ENCODE results near the gene MRPL23.

Gene MRPL23

DNA sequence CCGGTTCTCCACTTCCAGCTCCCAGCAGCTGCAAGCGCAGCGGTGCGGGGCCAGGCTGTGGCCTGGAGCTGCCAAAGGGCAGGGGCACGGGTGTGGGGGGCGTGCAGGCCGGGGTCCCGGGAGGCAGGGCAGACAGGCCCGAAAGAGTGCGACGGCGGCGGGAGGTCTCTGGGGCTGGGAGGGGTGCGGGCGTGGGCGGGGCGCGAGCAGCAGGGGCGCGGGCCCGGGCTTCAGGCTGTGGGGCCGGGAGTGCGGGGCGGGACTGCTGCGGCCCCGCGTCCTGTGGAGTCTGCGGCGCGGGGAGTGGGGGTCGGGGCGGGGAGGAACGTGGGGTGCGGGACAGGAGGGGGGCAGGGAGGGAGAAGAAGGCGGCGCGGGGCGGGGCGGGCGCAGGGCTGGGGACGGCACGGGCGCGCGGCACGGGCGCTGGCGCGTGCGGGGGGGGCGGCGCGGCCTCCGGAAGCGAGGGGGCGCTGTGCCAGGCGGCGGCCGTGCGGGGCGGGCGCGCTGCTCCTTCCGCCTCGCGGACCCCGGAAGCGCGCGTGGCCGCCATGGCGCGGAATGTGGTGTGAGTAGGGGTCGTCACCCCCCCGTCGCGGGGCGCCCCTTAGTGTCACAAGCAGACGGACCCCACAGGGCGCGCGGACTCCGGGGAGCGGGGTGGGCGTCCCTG is at the start of gene MRPL23:
Gene MRPL23 (plus strand): TSS at position 521 of the 673 bp plus-strand sequence. CDS start 31 bp downstream, at position 552.
- Histone ChIP-seq H3K9me3 (ENCODE audit: insufficient read depth, low read length) (no peaks in the 10 kb centered on the region), H3K4me3 (ENCODE audit: insufficient read length, low read depth) (no peak within 1 kb of the TSS), H3K27me3 (ENCODE audit: insufficient read depth, insufficient read length) (no peaks in the 10 kb centered on the region), H3K36me3 (ENCODE audit: insufficient read depth, insufficient read length, low read length) (no peaks in the 10 kb centered on the region), H3K4me1 (ENCODE audit: insufficient read depth, insufficient read length) (peaks cover 6% of the 10 kb centered on the region), H3K9ac (ENCODE audit: insufficient read length, low read depth) (no peak within 1 kb of the TSS)
- no peak for DNase-seq (ENCODE audit: low read depth, low spot score)
- TF ChIP-seq YY1 (IDR thresholded peaks at IDR 0.05; ENCODE audit: insufficient read depth, insufficient read length): no peak
- no peak for TF ChIP-seq ZNF274 (IDR thresholded peaks at IDR 0.05; ENCODE audit: low read depth, low read length)

- Histone ChIP-seq H3K9ac (ENCODE audit: insufficient read length, low read depth) (no peak overlapping the region), H3K4me1 (ENCODE audit: insufficient read depth, insufficient read length) (no peaks in the 10 kb centered on the region), H3K4me3 (ENCODE audit: insufficient read length, low read depth) (no peak overlapping the region), H3K9me3 (ENCODE audit: insufficient read depth, low read length) (no peaks in the 10 kb centered on the region), H3K36me3 (ENCODE audit: insufficient read depth, insufficient read length, low read length) (no peaks in the 10 kb centered on the region), H3K27me3 (ENCODE audit: insufficient read depth, insufficient read length) (no peaks in the 10 kb centered on the region)
- TF ChIP-seq ZNF274 (IDR thresholded peaks at IDR 0.05; ENCODE audit: low read depth, low read length) (no peak), SUZ12 (IDR thresholded peaks at IDR 0.05; ENCODE audit: extremely low read depth, insufficient read depth, insufficient read length) (no peak), YY1 (IDR thresholded peaks at IDR 0.05; ENCODE audit: insufficient read depth, insufficient read length) (no peak)
- DNase-seq (ENCODE audit: low read depth, low spot score): no peak
These were observed 48.0 kb upstream of the MRPL23 start for GRCh38 chr11:1899090-1899489.

- Histone ChIP-seq H3K9me3 (ENCODE audit: insufficient read depth, low read length) (no peaks in the 10 kb centered on the region), H3K36me3 (ENCODE audit: insufficient read depth, insufficient read length, low read length) (no peaks in the 10 kb centered on the region), H3K4me1 (ENCODE audit: insufficient read depth, insufficient read length) (no peaks in the 10 kb centered on the region), H3K9ac (ENCODE audit: insufficient read length, low read depth) (no peak overlapping the region), H3K27me3 (ENCODE audit: insufficient read depth, insufficient read length) (no peaks in the 10 kb centered on the region), H3K4me3 (ENCODE audit: insufficient read length, low read depth) (no peak overlapping the region)
- TF ChIP-seq SUZ12 (IDR thresholded peaks at IDR 0.05; ENCODE audit: extremely low read depth, insufficient read depth, insufficient read length) (no peak), YY1 (IDR thresholded peaks at IDR 0.05; ENCODE audit: insufficient read depth, insufficient read length) (no peak), ZNF274 (IDR thresholded peaks at IDR 0.05; ENCODE audit: low read depth, low read length) (no peak)
- DNase-seq (ENCODE audit: low read depth, low spot score): no peak
These were observed 47.4 kb upstream of the MRPL23 start for GRCh38 chr11:1899686-1900085.

GRCh38 chr11:1906181-1906580 is 41.0 kb upstream of the MRPL23 start:
- Histone ChIP-seq H3K9ac (ENCODE audit: insufficient read length, low read depth) (no peak overlapping the region), H3K36me3 (ENCODE audit: insufficient read depth, insufficient read length, low read length) (no peaks in the 10 kb centered on the region), H3K4me3 (ENCODE audit: insufficient read length, low read depth) (no peak overlapping the region), H3K9me3 (ENCODE audit: insufficient read depth, low read length) (no peaks in the 10 kb centered on the region), H3K4me1 (ENCODE audit: insufficient read depth, insufficient read length) (no peaks in the 10 kb centered on the region), H3K27me3 (ENCODE audit: insufficient read depth, insufficient read length) (no peaks in the 10 kb centered on the region)
- TF ChIP-seq YY1 (IDR thresholded peaks at IDR 0.05; ENCODE audit: insufficient read depth, insufficient read length): no peak
- no peak for TF ChIP-seq ZNF274 (IDR thresholded peaks at IDR 0.05; ENCODE audit: low read depth, low read length)
- TF ChIP-seq SUZ12 (IDR thresholded peaks at IDR 0.05; ENCODE audit: extremely low read depth, insufficient read depth, insufficient read length): no peak
- no peak for DNase-seq (ENCODE audit: low read depth, low spot score)

- H3K4me3 ChIP-seq (ENCODE audit: insufficient read length, low read depth): no peak overlapping the region
- no peak for DNase-seq (ENCODE audit: low read depth, low spot score)
- no peaks in the 10 kb centered on the region for H3K27me3 ChIP-seq (ENCODE audit: insufficient read depth, insufficient read length)
- TF ChIP-seq YY1 (IDR thresholded peaks at IDR 0.05; ENCODE audit: insufficient read depth, insufficient read length) (no peak), SUZ12 (IDR thresholded peaks at IDR 0.05; ENCODE audit: extremely low read depth, insufficient read depth, insufficient read length) (no peak), ZNF274 (IDR thresholded peaks at IDR 0.05; ENCODE audit: low read depth, low read length) (no peak)
- no peaks in the 10 kb centered on the region for H3K36me3 ChIP-seq (ENCODE audit: insufficient read depth, insufficient read length, low read length)
- no peak overlapping the region for H3K9ac ChIP-seq (ENCODE audit: insufficient read length, low read depth)
- no peaks in the 10 kb centered on the region for H3K9me3 ChIP-seq (ENCODE audit: insufficient read depth, low read length)
- H3K4me1 ChIP-seq (ENCODE audit: insufficient read depth, insufficient read length): no peaks in the 10 kb centered on the region
These were observed 40.3 kb upstream of the MRPL23 start for GRCh38 chr11:1906611-1907423.

- no peak overlapping the region for H3K4me3 ChIP-seq (ENCODE audit: insufficient read length, low read depth)
- H3K36me3 ChIP-seq (ENCODE audit: insufficient read depth, insufficient read length, low read length): no peaks in the 10 kb centered on the region
- no peak for DNase-seq (ENCODE audit: low read depth, low spot score)
- no peak overlapping the region for H3K9ac ChIP-seq (ENCODE audit: insufficient read length, low read depth)
- no peaks in the 10 kb centered on the region for H3K27me3 ChIP-seq (ENCODE audit: insufficient read depth, insufficient read length)
- TF ChIP-seq ZNF274 (IDR thresholded peaks at IDR 0.05; ENCODE audit: low read depth, low read length) (no peak), YY1 (IDR thresholded peaks at IDR 0.05; ENCODE audit: insufficient read depth, insufficient read length) (no peak), SUZ12 (IDR thresholded peaks at IDR 0.05; ENCODE audit: extremely low read depth, insufficient read depth, insufficient read length) (no peak)
- no peaks in the 10 kb centered on the region for H3K4me1 ChIP-seq (ENCODE audit: insufficient read depth, insufficient read length)
- H3K9me3 ChIP-seq (ENCODE audit: insufficient read depth, low read length): no peaks in the 10 kb centered on the region
These were observed 38.5 kb upstream of the MRPL23 start for GRCh38 chr11:1908618-1909017.

- no peak for DNase-seq (ENCODE audit: low read depth, low spot score)
- no peak for TF ChIP-seq ZNF274 (IDR thresholded peaks at IDR 0.05; ENCODE audit: low read depth, low read length)
- no peak for TF ChIP-seq YY1 (IDR thresholded peaks at IDR 0.05; ENCODE audit: insufficient read depth, insufficient read length)
- no peak for TF ChIP-seq SUZ12 (IDR thresholded peaks at IDR 0.05; ENCODE audit: extremely low read depth, insufficient read depth, insufficient read length)
- no peaks in the 10 kb centered on the region for H3K27me3 ChIP-seq (ENCODE audit: insufficient read depth, insufficient read length)
- no peaks in the 10 kb centered on the region for H3K36me3 ChIP-seq (ENCODE audit: insufficient read depth, insufficient read length, low read length)
- no peaks in the 10 kb centered on the region for H3K4me1 ChIP-seq (ENCODE audit: insufficient read depth, insufficient read length)
- no peak overlapping the region for H3K9ac ChIP-seq (ENCODE audit: insufficient read length, low read depth)
- H3K9me3 ChIP-seq (ENCODE audit: insufficient read depth, low read length): no peaks in the 10 kb centered on the region
- no peak overlapping the region for H3K4me3 ChIP-seq (ENCODE audit: insufficient read length, low read depth)
These were observed 37.6 kb upstream of the MRPL23 start for GRCh38 chr11:1909524-1909923.
